SKM-1 (cell line): Measurements from ENCODE around the gene RHOB.
"Not testable (repeated sequence)": the region's sequence is repeated elsewhere in the genome, so short reads cannot be mapped to it uniquely, and the experiment has no call there.

Source experiments
- DNase-seq: peaks from one replicate; lab custom pipeline; 2025; ENCODE audit not compliant: unreplicated experiment; lab: John Stamatoyannopoulos, UW

The RHOB gene

DNA sequence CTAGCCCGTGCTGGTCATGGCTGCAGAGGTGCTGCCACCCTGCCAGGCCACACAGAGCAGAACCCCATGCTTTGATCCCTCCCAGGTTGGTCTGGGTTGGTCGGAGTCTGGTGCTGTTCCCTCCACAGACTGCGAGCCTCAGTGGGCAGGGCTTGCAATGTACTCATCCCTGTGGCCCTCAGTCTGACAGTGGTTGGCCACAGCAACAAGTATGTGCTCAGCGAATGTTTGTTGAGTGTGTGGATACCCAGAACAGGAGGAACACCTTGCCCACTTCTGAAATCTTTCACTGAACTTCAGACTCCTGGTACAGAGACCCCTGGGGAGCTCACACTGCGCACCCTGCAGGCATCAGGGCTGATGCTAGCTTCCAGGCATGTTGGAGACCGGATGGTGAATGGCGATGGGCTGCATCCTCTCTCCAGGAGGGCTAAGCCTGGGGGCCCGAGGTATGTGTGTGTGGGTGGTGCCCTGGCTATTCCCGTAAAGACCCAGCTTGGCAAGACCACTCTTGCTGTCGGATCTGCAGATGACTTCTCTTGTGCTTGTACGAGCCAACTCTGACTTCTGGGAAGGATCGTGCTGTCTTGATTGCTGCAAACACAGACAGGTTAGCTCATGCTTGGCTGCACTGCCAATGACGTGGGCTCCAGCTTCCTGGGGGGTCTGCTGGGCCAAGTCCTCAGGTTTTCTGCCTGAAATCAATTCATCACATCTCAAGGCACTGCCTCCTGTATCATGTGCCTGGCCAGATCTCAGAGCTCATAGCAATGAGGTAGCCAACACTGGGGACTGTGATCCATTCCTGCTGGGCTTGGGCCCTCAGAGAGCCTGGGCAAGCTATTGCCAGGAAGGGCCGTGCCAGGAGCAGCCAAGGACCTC is 43.7 kb downstream of the RHOB start:
- DNase-seq, result no peak

DNA sequence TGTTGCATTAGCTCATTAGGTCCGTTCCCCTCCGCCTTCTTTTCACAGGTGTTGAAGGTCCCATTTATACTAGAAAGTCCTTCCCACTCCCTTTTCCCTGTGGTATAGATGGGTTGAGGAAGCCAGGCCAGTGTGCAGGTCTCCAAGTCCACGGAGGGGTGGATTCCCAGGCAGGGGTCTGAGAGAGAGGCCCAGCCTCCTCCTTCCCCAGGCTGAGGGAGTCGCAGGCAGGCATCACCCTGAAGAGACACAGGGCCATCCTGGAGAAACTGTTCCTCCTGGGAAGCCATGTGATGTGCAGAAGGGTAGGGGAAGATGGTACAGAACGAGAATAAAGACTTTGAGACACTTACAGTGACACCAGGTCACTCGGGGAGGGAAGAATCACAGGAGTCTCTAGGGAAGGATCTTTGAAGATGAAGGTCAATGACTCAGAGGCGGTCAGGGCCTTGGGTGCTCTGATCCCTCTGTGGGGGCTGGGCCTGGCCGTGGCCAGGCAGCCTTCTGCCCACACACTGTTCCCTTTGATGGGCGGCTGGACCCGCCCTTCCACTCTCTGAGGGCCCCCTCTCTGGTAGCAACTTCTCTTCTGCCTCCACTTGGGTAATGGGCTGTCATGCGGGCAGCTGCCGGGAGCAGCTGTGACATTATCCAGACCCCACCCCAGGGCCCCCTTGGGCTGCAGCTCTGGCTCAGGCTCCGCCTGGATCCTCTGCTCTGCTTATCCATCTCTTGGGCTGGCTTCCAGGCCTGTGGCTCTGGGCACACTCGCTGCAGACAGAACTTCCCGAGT is 45.1 kb downstream of the RHOB start:
- no peak for DNase-seq

DNA sequence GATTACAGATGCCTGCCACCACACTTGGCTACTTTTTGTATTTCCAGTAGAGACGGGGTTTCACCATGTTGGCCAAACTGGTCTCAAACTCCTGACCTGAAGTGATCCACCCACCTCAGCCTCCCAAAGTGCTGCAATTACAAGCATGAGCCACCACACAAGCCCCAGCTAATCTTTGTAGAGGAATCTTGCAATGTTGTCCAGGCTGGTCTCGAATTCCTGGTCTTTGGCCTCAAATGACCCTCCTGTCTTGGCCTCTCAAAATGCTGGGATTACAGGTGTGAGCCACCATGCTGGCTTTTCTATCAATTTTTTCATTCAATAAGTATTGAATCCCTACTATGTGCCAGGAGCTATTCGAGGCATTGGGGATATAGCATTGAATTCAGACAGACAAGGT is 46.2 kb downstream of the RHOB start:
- DNase-seq, result not testable (repeated sequence)

GRCh38 chr2:20494241-20494640 is 47.4 kb downstream of the RHOB start:
- DNase-seq, result peak; percentile 36

DNA sequence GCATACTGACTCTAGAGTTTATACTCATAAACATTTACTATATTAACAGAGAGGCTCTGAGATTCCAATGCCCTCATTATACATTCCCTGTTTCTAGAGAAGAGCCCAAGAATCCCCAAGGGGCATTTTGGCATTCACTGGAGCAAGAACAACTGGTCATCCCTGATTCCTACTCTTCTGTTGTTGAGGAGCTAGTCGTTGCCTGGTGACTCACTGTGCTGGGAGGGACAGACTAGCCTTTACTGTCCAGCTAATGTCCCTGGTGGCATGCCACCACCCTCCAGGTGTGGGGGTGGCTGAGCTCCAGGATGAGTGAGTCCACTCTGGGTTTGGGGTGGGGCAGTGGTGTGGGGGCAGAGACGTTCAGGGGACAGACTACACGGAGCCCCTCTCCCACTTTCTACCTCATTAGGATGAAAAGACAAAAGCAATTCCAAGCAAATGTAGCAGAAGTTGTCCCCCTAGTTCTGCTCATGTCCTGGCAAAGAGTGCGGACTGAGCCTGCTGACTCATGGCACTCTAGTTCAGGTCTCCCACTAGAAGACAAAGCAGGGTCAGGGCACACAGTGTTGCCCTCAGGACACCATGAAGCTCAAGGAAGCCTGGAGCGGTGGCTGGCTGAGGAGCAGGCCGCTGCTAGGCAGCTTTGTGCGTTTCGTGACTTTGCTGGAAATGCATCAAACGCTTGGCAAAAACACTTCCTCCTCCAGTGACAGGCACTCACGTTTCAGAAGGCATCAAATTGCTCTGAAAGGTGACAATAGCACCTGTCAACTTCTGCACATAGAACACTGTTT is 49.4 kb downstream of the RHOB start:
- no peak for DNase-seq

GRCh38 chr2:20496942-20497341 is 50.1 kb downstream of the RHOB start:
- DNase-seq, result no peak
